Loucy (cell line): ENCODE measurements around the gene GIGYF2.
A peak's percentile ranks its signal among the peaks of the same experiment; 100 is the strongest.

Source experiments
- H2AFZ ChIP-seq: fragments of 200-600 bp; sonication (generic); 2 replicates; pipeline ENCODE4 v1.6.0; 2016; ENCODE audit warnings: antibody characterized with exemption, mild to moderate bottlenecking, low read length, moderate library complexity
- H3F3A ChIP-seq: fragments of 200-600 bp; 2 replicates; pipeline ENCODE4 v1.6.0; 2016; ENCODE audit warnings: antibody characterized with exemption, low read depth, mild to moderate bottlenecking
- H3K27me3 ChIP-seq: fragments of 200-600 bp; sonication (generic); 2 replicates; pipeline ENCODE4 v1.6.1; 2014; ENCODE audit warnings: low read length, mild to moderate bottlenecking; ENCODE audit not compliant: insufficient read depth, poor library complexity, severe bottlenecking
- H3K36me3 ChIP-seq: fragments of 200-600 bp; sonication (generic); 2 replicates; pipeline ENCODE4 v1.6.1; 2016; ENCODE audit warnings: low read length; ENCODE audit not compliant: insufficient read depth
- H3K4me1 ChIP-seq: fragments of 200-600 bp; sonication (generic); 2 replicates; pipeline ENCODE4 v1.5.1; 2014; ENCODE audit warnings: low read length, mild to moderate bottlenecking; ENCODE audit not compliant: insufficient read depth, poor library complexity, severe bottlenecking
- H3K4me2 ChIP-seq: fragments of 200-600 bp; sonication (generic); 2 replicates; pipeline ENCODE4 v1.6.0; 2014; ENCODE audit warnings: antibody characterized with exemption, low read length, low read depth, mild to moderate bottlenecking; ENCODE audit not compliant: poor library complexity, severe bottlenecking
- H3K4me3 ChIP-seq: fragments of 200-600 bp; sonication (generic); 2 replicates; pipeline ENCODE4 v1.5.1; 2014; ENCODE audit warnings: low read length, mild to moderate bottlenecking, mixed read lengths; ENCODE audit not compliant: poor library complexity, severe bottlenecking
- H3K79me2 ChIP-seq: fragments of 200-600 bp; sonication (generic); 2 replicates; pipeline ENCODE4 v1.6.1; 2014; ENCODE audit warnings: low read length; ENCODE audit not compliant: insufficient read depth
- H3K9ac ChIP-seq: fragments of 200-600 bp; sonication (generic); 2 replicates; pipeline ENCODE4 v1.6.0; 2014; ENCODE audit warnings: mild to moderate bottlenecking, low read depth, low read length, moderate library complexity; ENCODE audit not compliant: poor library complexity, severe bottlenecking
- H3K9me2 ChIP-seq: fragments of 200-600 bp; sonication (generic); replicated peaks from 2 replicates; pipeline ENCODE4 v1.6.1; 2016; ENCODE audit warnings: low read depth, low read length, mixed read lengths
- H3K9me3 ChIP-seq: fragments of 200-600 bp; sonication (generic); 2 replicates; pipeline ENCODE4 v1.6.1; 2014; ENCODE audit warnings: mild to moderate bottlenecking, antibody characterized with exemption, low read length, low read depth; ENCODE audit not compliant: insufficient read depth
- H4K20me1 ChIP-seq: fragments of 200-600 bp; sonication (generic); 2 replicates; pipeline ENCODE4 v1.6.0; 2014; ENCODE audit warnings: antibody characterized with exemption, low read length, mild to moderate bottlenecking; ENCODE audit not compliant: insufficient read depth, poor library complexity, severe bottlenecking
- CTCF ChIP-seq: fragments of 200-600 bp; sonication (generic); conservative IDR thresholded peaks from 2 replicates; pipeline ENCODE4 v1.5.1; 2014; ENCODE audit warnings: mild to moderate bottlenecking, antibody characterized with exemption, low read length
- EZH2phosphoT487 ChIP-seq: fragments of 200-600 bp; IDR thresholded peaks from 2 replicates; pipeline ENCODE4 v1.6.1; 2018; ENCODE audit warnings: antibody characterized with exemption, mild to moderate bottlenecking, moderate library complexity, borderline replicate concordance

Gene GIGYF2

GRCh38 chr2:232653441-232653840, 43.7 kb upstream of the GIGYF2 start:
- no peaks in the 10 kb centered on the region for H3F3A ChIP-seq
- no peak overlapping the region for H3K4me3 ChIP-seq
- H3K9ac ChIP-seq, result no peak overlapping the region
- H3K36me3 ChIP-seq, result no peaks in the 10 kb centered on the region
- TF ChIP-seq EZH2phosphoT487, result no peak
- TF ChIP-seq CTCF, result no peak
- H2AFZ ChIP-seq, result no peak overlapping the region
- H3K4me2 ChIP-seq, result no peak overlapping the region
- H3K27me3 ChIP-seq, result no peaks in the 10 kb centered on the region
- no peaks in the 10 kb centered on the region for H3K9me2 ChIP-seq
- H4K20me1 ChIP-seq, result no peaks in the 10 kb centered on the region
- H3K79me2 ChIP-seq, result no peaks in the 10 kb centered on the region
- no peaks in the 10 kb centered on the region for H3K9me3 ChIP-seq
- H3K4me1 ChIP-seq, result no peaks in the 10 kb centered on the region

GRCh38 chr2:232655392-232655791, 41.7 kb upstream of the GIGYF2 start:
- Histone ChIP-seq H3K36me3 (no peaks in the 10 kb centered on the region), H3K9me2 (no peaks in the 10 kb centered on the region), H3K4me2 (no peak overlapping the region), H3K4me3 (no peak overlapping the region), H2AFZ (no peak overlapping the region), H3K9ac (no peak overlapping the region), H3K27me3 (no peaks in the 10 kb centered on the region), H3K4me1 (no peaks in the 10 kb centered on the region), H3K79me2 (no peaks in the 10 kb centered on the region), H4K20me1 (no peaks in the 10 kb centered on the region), H3K9me3 (no peaks in the 10 kb centered on the region), H3F3A (no peaks in the 10 kb centered on the region)
- TF ChIP-seq EZH2phosphoT487 (no peak), CTCF (no peak)

GRCh38 chr2:232658217-232658785, 38.8 kb upstream of the GIGYF2 start:
- Histone ChIP-seq H3K4me1 (no peaks in the 10 kb centered on the region), H3K4me2 (no peak overlapping the region), H2AFZ (no peak overlapping the region), H3K79me2 (no peaks in the 10 kb centered on the region), H3K4me3 (no peak overlapping the region), H3K9me2 (no peaks in the 10 kb centered on the region), H4K20me1 (no peaks in the 10 kb centered on the region), H3K9me3 (no peaks in the 10 kb centered on the region), H3F3A (no peaks in the 10 kb centered on the region), H3K27me3 (no peaks in the 10 kb centered on the region), H3K9ac (no peak overlapping the region), H3K36me3 (no peaks in the 10 kb centered on the region)
- no peak for TF ChIP-seq EZH2phosphoT487

- no peaks in the 10 kb centered on the region for H3K9me2 ChIP-seq
- H3K4me1 ChIP-seq, result no peaks in the 10 kb centered on the region
- H3K79me2 ChIP-seq, result no peaks in the 10 kb centered on the region
- no peak overlapping the region for H3K4me2 ChIP-seq
- no peak overlapping the region for H3K9ac ChIP-seq
- no peak overlapping the region for H3K4me3 ChIP-seq
- no peaks in the 10 kb centered on the region for H4K20me1 ChIP-seq
- no peaks in the 10 kb centered on the region for H3F3A ChIP-seq
- no peaks in the 10 kb centered on the region for H3K36me3 ChIP-seq
- no peak for TF ChIP-seq EZH2phosphoT487
- no peak for TF ChIP-seq CTCF
- H2AFZ ChIP-seq, result peak overlapping the region; percentile 12; the same call in 1 of the 2 replicates
- no peaks in the 10 kb centered on the region for H3K27me3 ChIP-seq
- H3K9me3 ChIP-seq, result no peaks in the 10 kb centered on the region
These were observed 37.8 kb upstream of the GIGYF2 start for GRCh38 chr2:232659359-232659758.
